Posterior vena cava (tissue), 2 donors: ENCODE results near the gene SCN2B. TPM values are rescaled to one million over a fixed set of nuclear protein-coding genes. Genes with fewer than 3 reads are reported as not detected.

Source experiments
- DNase-seq: peaks from one replicate; pipeline ENCODE4 v3.0.0-alpha.2; 2020; ENCODE audit warnings: low spot score
- intact Hi-C, 2 donors: fragments of 100-400 bp; cut with DNase I; formaldehyde crosslinking; loops; one replicate each; pipeline versions ENCODE4 v1.14.1 to v1.14.2; 2022 to 2023
- long read RNA-seq, 2 donors: library from polyadenylated mRNA; unstranded; transcript quantifications; one replicate each; pipeline ENCODE4 v2.0.0, GENCODE V29; 2020 to 2021
- total RNA-seq, 2 donors: library from RNA; stranded (reverse); fragmentation: NEBNext Ultra II Directional; extraction: Animal tissue kit (Norgen Biotek cat#: 25700); gene quantifications; one replicate each; pipeline ENCODE4 v1.2.1, GENCODE V29; 2021
- donor health status: DM: yes; HTN: yes; CAD: no.
- donor health status: DM: yes; HTN: yes; CAD: no.

Gene SCN2B
- total RNA-seq, result 1 to 10 TPM in 1 of 2 donors, under 1 TPM in 1; 0.14 to 1.4 TPM
- long read RNA-seq, donor 1, partial matches to known transcripts, result 2 of 3 reads
- long read RNA-seq, donor 1, other reads (novel, unspliced or antisense), result 1 of 3 reads
- long read RNA-seq, donor 2, result 0 reads

- intact Hi-C loops, result no loop called here
- DNase-seq, result no peak
Observed at GRCh38 chr11:118175993-118176777, at the start of gene SCN2B. SCN2B (minus strand) TSS chr11:118176639; CDS start chr11:118176431, 208 bp downstream.

- no peak for DNase-seq
- intact Hi-C loops, result no loop called here
Observed at GRCh38 chr11:118224511-118225188, 48.2 kb upstream of the SCN2B start, which contains the start of gene JAML. JAML (minus strand) TSS chr11:118225011; CDS start chr11:118214866, 10,145 bp downstream.

GRCh38 chr11:118223992-118224391 is 47.6 kb upstream of the SCN2B start:
- intact Hi-C loops, result no loop called here
- no peak for DNase-seq

- intact Hi-C loops, result no loop called here
- DNase-seq, result no peak
Observed at GRCh38 chr11:118223570-118223969, 47.1 kb upstream of the SCN2B start.

GRCh38 chr11:118222437-118222836 is 46.0 kb upstream of the SCN2B start:
- no peak for DNase-seq
- intact Hi-C loops, result no loop called here

- intact Hi-C loops, result no loop called here
- DNase-seq, result no peak
Observed at GRCh38 chr11:118221419-118221818, 45.0 kb upstream of the SCN2B start.

GRCh38 chr11:118219732-118220131 is 43.3 kb upstream of the SCN2B start:
- intact Hi-C loops, result no loop called here
- no peak for DNase-seq

GRCh38 chr11:118219244-118219643 is 42.8 kb upstream of the SCN2B start:
- intact Hi-C loops, result no loop called here

GRCh38 chr11:118217575-118217974 is 41.1 kb upstream of the SCN2B start:
- intact Hi-C loops, result no loop called here
- no peak for DNase-seq

More at GRCh38 chr11:118219244-118219643, 42.8 kb upstream of the SCN2B start:
- no peak for DNase-seq

- intact Hi-C loops, result no loop called here
- DNase-seq, result no peak
Observed at GRCh38 chr11:118216621-118217481, 40.4 kb upstream of the SCN2B start.

GRCh38 chr11:118215765-118216164 is 39.3 kb upstream of the SCN2B start:
- intact Hi-C loops, result no loop called here
- DNase-seq, result no peak

GRCh38 chr11:118215262-118215661 is 38.8 kb upstream of the SCN2B start:
- intact Hi-C loops, result no loop called here
- no peak for DNase-seq

- intact Hi-C loops, result no loop called here
- no peak for DNase-seq
Observed at GRCh38 chr11:118214210-118214914, 37.9 kb upstream of the SCN2B start.

- intact Hi-C loops, result no loop called here
- DNase-seq, result no peak
Observed at GRCh38 chr11:118213781-118214180, 37.3 kb upstream of the SCN2B start.

GRCh38 chr11:118213201-118213600 is 36.8 kb upstream of the SCN2B start:
- intact Hi-C loops, result no loop called here
- DNase-seq, result no peak

- intact Hi-C loops, result no loop called here
- DNase-seq, result no peak
Observed at GRCh38 chr11:118212781-118213191, 36.3 kb upstream of the SCN2B start.

GRCh38 chr11:118212131-118212725 is 35.8 kb upstream of the SCN2B start:
- DNase-seq, result no peak
- intact Hi-C loops, result no loop called here

- intact Hi-C loops, result no loop called here
- DNase-seq, result no peak
Observed at GRCh38 chr11:118211006-118211405, 34.6 kb upstream of the SCN2B start.

GRCh38 chr11:118210323-118210722 is 33.9 kb upstream of the SCN2B start:
- DNase-seq, result no peak
- intact Hi-C loops, result no loop called here
